ENCODE results near the gene KIF11.
"Not testable (repeated sequence)": the region's sequence is repeated elsewhere in the genome, so short reads cannot be mapped to it uniquely, and the experiment has no call there.

KIF11 gene

DNA sequence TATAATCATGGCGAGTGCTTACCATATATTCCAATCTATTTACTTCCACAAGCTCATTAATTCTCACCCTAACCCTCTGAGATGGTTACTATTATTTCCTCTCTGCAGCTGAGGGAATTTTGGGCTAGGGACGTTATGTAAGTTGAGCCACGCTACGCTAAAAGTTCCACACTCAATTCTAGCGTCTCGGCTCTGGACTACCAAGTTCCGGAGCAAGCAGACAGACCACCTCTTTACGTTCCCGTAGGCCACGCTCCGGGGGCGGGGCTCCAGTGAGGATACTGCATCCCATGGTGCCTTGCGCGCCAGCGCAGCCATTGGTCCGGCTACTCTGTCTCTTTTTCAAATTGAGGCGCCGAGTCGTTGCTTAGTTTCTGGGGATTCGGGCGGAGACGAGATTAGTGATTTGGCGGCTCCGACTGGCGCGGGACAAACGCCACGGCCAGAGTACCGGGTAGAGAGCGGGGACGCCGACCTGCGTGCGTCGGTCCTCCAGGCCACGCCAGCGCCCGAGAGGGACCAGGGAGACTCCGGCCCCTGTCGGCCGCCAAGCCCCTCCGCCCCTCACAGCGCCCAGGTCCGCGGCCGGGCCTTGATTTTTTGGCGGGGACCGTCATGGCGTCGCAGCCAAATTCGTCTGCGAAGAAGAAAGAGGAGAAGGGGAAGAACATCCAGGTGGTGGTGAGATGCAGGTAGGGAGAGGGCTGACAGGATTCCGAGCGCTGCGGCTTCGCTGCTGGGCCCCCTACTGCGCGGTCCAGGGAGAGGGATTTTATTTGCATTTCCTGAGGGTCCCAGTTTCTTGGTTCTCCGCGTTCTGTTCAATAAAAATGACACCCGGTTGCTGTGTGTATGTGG, at the start of gene KIF11:
TSS of gene KIF11 (plus strand) at position 370 of the 858 bp plus-strand sequence. CDS start at position 616, 246 bp downstream.
- peak; percentile 78 for DNase-seq

GRCh38 chr10:92544296-92544695, 48.6 kb upstream of the KIF11 start:
- DNase-seq = no peak

- no peak for DNase-seq
Measured at GRCh38 chr10:92545556-92545955, 47.4 kb upstream of the KIF11 start.

DNA sequence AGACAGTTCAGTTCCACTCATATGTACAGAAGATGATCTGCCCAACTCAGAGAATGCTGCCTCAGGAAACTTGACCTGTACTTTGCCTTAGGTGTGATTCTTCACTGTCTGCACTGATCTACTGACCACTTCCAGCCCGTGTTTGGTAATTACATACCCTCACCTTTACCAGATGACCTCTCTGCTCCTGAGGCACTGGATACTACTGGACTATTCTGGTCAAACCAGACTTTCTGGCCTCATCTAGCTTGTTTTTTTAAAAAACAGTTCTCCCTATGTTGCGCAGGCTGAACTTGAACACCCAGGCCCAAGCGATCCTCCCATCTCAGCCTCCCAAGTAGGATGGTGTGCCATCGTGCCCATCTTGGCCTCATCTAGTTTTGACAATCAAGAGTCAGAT, 45.3 kb upstream of the KIF11 start:
- DNase-seq = no peak

- no peak for DNase-seq
Measured at GRCh38 chr10:92550924-92551323, 42.0 kb upstream of the KIF11 start.

DNA sequence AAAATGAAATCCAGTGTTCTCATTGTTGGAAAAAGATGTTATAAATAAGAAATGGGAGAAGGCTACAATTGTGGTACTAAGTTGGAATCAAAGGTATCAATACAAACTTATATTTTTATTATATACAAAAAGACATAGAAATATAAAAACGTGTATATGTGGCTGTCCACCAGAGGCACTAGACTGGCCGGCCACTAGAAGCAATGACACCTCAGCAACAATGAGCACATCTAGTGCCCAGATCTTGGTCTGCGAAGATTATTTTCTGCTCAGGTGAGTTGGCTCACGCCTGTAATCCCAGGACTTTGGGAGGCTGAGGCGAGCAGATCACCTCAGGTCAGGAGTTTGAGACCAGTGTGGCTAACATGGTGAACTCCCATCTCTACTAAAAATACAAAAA, 40.6 kb upstream of the KIF11 start:
- DNase-seq = no peak

- no peak for DNase-seq
Measured at GRCh38 chr10:92553959-92554358, 39.0 kb upstream of the KIF11 start.

- DNase-seq = no peak
Measured at GRCh38 chr10:92559046-92559445, 33.9 kb upstream of the KIF11 start.

DNA sequence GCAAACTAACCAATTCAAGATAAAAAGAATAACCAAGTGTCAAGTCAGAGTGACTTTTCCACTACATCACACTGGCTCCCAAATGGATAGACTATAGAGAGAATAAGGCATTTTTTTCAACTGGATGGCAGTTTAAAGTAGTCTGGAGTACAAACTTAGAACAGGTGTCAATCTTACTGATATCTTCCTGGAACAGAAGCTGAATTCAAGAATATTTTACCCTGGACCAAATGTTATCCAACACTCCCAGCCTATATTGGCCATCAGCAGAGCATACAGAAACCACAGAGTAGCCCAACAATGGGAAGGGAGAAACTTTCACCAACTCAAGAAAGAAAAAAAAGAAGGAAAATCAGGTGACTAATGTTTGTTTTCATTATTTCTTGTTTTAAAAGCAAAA, 30.5 kb upstream of the KIF11 start:
- no peak for DNase-seq

GRCh38 chr10:92567952-92568600, 24.9 kb upstream of the KIF11 start:
- no peak for DNase-seq

- DNase-seq = no peak
Measured at GRCh38 chr10:92569071-92569470, 23.9 kb upstream of the KIF11 start.

DNA sequence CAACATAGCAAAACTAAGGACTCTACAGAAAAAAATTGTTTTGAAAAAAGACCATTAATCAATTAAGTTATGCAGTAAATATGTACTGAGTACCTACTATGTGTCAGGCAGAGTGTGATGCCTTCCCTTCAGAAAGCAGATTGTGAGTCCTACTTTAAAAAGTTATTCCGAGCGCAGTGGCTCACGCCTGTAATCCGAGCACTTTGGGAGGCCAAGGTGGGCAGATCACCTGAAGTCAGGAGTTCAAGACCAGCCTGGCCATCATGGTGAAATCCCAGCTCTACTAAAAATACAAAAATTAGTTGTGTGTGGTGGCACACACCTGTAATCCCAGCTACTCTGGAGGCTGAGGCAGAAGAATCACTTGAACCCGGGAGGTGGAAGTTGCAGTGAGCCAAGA, 23.3 kb upstream of the KIF11 start:
- DNase-seq = not testable (repeated sequence)

GRCh38 chr10:92571649-92572048, 21.3 kb upstream of the KIF11 start:
- DNase-seq = no peak

DNA sequence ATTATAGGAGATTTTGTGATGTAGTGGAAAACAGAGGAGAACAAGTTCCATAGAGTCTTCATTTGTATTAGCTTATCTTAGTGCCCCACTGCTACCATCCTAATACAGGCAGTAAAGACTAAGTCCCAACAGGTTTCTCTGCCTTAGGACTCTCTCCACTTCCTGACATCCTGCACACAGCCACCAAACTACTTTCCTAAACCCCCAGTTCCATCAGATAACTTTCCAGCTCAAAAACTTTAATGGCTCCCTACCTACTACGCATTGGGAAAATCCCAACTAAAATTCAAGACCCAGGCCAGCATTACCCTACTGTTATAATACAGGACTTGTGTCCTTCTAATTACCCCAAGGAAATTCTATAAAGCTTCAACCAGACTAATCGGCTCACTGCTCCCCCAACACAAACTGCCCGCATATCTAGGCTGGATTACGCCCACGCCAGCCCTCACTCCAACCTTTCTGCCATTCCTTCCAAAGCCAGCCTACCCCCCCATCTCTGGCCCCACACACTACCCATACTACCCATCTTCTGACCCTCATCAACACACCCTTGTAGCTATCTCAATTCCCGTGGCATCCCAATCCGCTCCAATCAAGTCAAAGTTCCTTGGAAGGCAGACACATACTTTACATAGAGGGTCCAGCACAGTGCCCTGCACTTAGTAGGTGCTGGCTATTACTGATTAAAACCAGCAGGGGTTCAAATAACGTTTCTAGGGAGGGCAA, 20.4 kb upstream of the KIF11 start:
- no peak for DNase-seq

GRCh38 chr10:92573091-92573797, 19.7 kb upstream of the KIF11 start:
- no peak for DNase-seq

GRCh38 chr10:92573798-92574547, 19.0 kb upstream of the KIF11 start, which contains the start of gene IDE:
Gene IDE, minus strand, starts transcription at chr10:92574093. Its CDS starts 74 bp downstream, at chr10:92574019.
- peak; percentile 46 for DNase-seq

- DNase-seq = peak; percentile 65
Measured at GRCh38 chr10:92574548-92575261, 18.2 kb upstream of the KIF11 start.

GRCh38 chr10:92575961-92576360, 17.0 kb upstream of the KIF11 start:
- DNase-seq = no peak

- DNase-seq = not testable (repeated sequence)
Measured at GRCh38 chr10:92582347-92582746, 10.6 kb upstream of the KIF11 start.

DNA sequence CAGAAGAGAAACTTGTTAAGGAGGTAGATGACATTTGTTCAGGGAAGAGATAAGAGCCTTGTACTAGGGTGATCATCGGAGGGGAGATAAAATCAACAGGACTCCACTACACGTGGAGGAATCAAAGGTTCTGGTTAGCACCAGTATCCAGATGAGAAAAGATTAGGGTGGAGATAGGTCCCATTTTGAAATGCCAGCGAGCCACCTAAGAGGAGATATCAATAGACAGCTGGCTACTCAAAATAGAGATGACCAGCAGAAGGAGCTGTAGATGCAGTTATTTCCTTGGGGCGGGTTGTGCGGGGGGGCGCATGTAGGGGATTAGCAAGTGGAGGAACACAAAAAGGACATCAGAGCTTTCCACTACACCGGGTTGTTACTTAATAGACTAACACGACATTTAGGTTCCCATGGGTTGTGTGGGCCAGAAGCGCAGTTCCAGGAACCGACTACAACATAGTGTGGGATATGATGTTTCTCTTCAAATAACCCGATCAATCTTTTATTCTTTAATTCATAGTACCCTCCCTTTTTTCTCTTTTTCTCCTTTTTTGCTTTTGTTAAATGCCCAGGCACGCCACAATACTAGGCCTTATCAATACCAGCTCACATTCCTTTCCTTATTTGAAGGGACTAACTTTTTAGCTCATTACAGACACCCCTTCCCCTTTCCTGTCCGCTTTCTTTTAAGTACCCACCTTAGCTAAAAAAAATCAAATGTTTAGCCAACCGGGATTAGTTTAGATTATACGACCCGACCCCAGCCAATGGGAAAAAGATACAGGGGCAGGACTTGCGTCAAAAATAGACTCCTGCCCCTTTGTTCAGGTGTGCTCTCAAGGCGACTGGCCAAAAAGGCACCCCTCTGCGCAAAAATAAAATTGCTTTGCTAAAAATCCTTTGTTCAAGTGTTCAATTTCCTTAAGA, 2.0 kb upstream of the KIF11 start:
- no peak for DNase-seq

Data from NCI-H748 treated with DMSO at 0.1 percent for 48 hours (cell line).